Activated T-cell treated with anti-CD3 and anti-CD28 coated beads for 1 hour (primary cell): ENCODE data around the gene BEND7.
"Not testable (repeated sequence)": the region's sequence is repeated elsewhere in the genome, so short reads cannot be mapped to it uniquely, and the experiment has no call there.

Experiments used
- DNase-seq: peaks from one replicate; pipeline ENCODE4 v3.0.0-alpha.2; 2020; ENCODE audit warnings: low read depth

Gene BEND7

DNA sequence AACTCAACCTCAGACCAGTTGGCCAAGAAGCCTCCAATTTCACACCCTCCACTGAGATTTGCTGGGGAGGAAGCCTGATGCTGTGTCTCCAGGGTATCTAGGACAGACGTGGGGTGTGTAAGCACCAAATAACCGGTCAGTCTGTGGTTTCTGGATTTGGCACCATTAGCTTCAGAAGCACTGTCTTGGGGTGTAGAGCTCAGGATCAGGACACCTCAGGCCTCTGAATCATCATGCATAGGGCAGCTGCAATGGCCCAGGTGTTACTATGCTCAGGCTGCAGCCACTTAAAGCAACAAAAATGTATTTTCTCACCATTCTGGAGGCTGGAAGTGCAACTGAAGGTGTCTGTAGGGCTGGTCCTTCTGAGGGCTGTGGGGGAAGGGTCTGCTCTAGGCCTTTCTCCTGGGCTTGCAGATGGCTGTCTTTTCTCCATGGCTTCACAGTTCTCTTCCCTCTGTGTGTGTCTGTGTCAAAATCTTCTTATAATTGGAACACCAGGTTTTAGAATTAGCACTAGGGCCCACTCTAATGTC, 107.4 kb downstream of the BEND7 start:
- no peak for DNase-seq

DNA sequence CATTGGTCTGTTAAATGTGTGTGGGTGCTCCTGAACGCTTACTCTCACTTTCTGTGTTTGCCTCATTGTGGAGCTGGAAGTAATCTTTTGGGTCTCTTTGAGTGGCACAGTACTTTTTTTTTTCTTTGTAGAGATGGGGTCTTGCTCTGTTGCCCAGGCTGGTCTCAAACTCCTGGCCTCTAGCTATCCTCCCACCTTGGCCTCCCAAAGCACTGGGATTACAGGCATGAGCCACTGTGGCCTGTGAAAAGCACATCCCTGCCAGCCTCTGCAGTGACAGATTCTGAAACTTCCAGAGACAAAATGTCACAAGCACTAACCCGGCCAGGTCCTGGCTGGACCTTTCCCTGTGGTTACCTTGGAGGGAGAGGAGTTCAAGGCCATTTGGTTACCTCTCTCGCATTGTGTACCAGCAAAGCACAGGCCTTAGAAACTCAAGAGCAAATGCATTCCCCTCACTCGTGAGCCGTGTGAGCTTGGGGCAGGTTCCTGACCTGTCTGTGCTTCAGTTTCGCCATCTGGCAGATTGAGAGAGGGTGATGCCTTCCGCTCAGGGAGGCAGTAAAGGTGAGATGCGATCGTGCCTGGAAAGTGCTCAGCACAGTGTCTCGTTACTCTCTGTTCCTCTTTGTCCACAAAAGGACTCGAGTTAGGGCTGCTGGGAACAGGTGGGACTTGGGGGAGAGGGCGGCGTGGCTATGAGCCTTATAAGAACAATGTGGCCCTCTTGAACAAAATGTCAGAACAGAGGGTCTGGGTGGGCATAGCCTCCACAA, 108.1 kb downstream of the BEND7 start:
- no peak for DNase-seq

DNA sequence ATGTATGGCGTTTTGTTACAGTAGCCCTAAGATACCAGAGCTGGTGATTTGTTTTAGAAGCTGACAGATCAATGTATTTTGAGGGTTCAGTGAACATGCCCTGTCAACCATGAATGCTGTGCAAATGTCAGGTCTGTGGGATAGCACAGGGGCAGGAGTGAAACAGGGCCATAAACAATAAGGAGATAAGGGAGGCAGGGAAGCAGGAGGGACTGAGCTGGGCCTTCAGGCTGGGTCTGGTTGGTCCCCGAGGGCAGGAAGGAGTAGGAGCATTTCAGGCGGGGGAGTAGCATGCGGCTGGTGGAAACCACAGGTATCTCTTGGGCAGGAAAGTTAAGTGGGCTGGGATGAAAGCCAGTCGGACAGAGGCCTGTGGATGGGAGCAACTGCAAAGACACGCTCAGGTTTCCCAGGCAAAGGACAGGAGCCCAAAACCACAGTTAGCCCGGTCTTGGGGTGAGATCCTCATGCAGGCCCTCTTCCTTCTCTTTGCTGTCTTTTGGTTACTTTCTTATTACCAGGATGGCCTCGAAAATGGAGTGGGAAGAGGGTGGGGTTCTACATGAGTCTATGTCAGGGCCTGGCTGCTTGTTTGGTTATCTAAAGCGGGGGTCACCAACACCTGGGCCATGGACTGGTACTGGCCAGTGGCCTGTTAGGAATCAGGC, 111.2 kb downstream of the BEND7 start:
- DNase-seq = no peak

DNA sequence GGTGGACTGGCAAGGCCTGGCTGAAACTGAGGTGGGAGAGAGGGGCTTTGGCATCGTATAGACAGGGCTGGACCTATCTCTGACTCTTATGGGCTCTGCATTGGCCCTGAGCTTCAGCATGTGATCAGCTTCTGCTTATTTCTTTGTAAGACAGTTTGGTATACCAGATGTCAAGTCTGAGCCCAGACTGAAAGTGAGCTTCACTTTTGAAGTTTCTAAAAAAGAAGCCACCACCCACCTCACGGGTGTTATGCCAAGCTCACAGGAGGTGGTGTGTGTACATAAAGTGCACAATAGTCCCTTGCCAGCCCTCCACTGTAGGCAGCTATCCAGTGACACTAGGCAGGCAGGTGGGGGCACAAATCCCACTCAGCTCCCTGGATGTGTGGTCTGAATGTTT, 112.1 kb downstream of the BEND7 start:
- no peak for DNase-seq

DNA sequence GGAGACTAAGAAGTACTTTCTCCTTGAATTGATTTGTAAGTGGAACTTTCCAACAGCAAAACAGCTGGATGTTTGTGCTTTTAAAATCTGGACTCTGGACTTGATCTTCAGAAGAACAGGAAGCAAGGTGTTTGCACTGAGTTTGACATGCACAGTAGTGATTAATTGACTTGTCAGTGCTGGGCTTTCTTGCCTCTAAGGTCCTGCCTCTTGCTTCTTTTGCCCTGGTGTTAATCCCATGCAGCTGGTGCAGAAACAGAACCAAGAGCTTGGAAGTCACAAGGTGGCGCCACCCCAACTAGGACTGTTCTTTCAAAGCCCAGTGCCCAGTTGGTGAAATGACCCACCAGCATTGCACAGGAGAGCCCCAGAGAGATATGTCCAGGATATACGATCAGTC, 114.0 kb downstream of the BEND7 start:
- no peak for DNase-seq

DNA sequence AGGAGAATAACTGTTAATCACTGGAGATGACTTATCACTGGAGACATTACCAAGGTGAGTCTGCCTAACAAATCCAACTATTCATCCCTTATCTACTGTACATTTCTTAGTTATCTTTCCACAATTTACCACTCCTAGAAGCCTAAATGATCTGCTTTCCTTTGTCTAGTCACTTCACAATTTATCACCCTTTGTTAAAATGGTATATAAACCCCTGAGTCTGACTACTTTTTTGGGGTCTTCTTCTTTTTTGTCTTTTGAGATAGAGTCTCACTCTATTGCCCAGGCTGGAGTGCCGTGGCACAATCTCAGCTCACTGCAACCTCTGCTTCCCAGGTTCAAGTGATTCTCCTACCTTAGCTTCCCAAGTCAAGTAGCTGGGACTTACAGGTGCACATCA, 114.7 kb downstream of the BEND7 start:
- DNase-seq = no peak

DNA sequence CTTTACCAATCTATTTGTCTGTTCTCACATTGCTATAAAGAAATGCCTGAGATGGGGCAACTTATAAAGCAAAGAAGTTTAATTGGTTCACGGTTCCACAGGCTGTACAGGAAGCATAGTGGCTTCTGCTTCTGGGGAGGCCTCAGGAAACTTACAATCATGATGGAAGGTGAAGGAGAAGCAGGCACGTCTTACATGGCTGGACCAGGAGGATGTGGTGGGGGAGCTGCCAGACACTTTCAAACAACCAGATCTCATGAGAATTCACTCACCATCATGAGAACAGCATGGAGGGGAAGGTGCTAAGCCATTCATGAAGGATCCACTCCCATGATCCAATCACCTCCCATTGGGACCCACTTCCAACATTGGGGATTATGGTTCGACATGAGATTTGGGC, 115.9 kb downstream of the BEND7 start:
- DNase-seq = no peak

DNA sequence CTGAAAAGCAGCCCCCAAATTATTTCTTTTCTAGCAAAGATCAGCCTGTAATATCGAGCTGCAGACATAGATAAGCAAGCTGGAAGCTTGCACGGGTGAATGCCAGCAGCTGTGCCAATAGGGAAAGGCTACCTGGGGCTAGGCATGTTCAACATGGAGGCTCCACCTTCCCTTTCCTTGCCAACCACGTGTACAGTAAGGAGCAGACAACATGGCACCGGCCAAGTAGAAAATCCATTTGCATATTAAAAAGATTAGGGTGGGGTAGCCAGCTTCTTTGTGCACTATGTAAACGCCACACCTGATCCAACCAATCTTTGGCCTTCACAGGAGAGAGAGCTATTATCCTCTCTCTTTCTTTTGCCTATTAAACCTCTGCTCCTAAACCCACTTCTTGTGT, 124.0 kb downstream of the BEND7 start:
- no peak for DNase-seq

DNA sequence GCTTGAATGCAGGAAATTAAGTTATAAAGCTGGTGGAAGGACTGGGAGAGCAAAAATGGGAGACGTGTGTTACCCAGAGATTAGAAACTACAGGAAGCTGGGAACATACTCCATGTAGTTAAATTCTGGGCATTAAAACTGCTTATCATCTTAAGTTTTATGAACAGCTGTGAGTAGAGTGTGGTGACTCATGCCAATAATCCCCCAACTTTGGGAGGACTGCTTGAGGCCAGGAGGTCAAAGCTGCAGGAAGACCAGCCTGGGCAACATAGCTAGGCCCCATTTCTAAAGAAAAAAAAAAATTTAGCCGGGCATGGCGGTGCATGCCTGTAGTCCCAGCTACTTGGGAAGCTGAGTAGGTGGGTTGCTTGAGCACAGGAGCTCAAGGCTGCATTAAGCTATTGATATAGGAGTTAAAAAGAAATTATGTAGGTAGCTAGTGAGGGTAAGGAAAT, 124.5 kb downstream of the BEND7 start:
- DNase-seq = no peak

DNA sequence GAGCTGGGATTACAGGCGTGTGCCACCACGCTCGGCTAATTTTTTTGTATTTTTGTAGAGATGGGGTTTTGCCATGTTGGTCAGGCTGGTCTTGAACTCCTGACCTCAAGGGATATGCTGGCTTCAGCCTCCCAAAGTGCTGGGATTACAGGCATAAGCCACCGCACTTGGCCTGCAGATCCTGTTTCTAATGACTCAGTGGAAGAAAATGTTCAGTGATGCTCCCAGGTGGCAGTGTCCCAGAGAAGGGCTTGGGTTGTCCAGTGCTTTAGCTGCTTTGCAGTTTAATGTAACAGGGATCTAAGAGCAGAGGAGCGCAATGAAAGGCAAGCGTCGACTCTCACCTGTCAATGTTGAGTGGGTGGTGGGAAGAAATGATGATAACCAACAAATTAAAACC, 125.4 kb downstream of the BEND7 start:
- not testable (repeated sequence) for DNase-seq

DNA sequence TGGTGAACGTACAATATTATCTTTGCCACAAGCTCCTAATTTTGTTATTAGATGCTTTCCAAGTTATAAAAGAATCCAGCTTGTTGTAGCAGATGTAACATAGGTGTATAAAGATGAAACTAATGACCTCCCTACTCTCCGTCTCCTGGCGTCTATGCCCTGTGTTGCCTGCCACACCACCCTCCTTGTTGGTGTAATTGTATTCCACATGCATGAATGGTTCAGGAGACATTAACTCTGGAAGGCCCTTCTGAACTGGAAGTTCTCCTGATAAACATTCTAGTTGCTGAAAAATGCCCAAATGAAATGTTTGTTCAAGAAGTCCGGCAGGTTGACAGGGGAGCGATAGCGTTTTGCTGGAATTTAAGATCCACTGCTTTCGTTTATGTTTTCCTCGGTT, 126.8 kb downstream of the BEND7 start:
- no peak for DNase-seq

DNA sequence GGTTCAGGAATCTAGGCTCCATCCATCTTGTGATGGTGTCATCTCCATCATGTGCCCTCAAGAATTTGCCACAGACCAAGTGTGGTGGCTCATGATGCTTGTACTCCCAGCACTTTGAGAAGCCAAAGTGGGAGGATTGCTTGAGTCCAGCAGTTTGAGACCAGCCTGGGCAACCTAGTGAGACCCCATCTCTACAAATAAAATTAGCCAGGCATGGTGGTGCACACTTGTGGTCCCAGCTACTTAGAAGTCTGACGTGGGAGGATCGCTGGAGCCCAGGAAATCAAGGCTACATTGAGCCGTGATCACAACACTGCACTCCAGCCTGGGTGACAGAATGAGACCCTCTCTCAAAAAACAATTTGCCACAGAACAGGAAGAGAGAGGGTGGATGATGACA, 127.7 kb downstream of the BEND7 start:
- DNase-seq = no peak

DNA sequence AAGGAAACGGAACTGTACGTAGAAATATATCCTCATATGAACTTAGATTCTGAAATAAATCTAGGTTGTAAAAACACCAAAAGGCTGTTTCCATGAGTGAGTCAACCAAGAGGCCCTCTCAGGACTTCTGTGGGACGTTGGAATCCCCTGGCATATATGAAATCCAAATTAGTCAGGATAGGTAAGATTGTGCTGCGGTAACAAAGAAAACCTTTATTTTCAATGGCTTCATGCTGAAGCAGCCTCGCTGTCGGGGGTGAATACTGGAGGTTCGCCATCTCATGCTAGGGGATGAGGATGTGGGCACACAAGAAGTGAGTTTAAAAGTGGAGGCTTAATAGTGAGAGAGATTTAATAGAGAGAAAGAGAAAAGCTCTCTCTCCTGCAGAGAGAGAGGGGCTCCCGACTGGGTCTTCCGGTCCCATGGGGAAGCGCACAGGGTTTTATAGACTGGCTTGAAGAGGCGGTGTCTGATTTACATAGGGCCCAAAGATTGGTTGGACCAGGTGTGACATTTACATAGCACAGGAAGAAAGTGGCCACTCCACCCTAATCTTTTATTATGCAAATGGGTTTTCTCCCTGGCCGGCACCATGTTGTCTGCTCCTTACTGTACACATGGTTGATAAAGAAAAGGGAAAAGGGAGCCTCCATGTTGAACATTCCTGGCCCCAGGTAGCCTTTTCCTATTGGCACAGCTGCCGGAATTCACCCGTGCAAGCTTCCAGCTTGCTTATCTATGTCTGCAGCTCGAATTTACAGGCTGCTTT, 128.4 kb downstream of the BEND7 start:
- no peak for DNase-seq

DNA sequence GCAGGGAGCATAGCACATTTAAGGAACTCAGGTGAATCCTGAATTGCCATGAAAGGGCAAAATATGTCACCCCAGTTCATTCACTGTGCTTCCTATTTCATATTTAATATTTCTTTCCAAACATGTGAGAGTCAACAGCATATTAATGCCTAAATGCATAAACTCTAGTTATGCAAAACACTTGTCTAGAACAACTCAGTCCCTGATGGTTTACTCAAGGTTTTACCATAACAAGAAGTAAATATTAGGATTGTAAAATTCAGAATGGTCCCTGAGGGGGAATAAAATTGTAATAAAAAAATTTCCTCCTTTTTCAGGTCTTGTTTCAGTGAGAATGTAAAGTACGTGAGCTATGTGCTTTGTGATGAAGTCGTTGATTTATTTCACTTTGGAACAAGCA, 129.1 kb downstream of the BEND7 start:
- DNase-seq = no peak

DNA sequence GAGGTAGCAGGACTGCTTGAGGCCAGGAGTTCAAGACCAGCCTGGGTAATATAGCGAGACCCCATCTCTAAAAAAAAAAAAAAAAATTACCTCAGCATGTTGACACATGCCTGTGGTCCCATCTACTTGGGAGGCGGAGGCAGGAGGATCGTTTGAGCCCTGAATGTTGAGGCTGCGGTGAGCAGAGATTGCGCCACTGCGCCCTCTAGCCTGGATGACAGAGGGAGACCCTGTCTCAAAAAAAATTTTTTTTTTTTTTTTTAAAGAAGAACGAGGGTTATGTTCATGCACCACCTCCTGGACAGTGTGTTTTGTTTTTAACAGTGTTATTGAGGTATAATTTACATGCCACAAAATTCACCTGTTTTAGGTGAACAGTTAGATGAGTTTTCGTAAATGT, 129.6 kb downstream of the BEND7 start:
- no peak for DNase-seq

DNA sequence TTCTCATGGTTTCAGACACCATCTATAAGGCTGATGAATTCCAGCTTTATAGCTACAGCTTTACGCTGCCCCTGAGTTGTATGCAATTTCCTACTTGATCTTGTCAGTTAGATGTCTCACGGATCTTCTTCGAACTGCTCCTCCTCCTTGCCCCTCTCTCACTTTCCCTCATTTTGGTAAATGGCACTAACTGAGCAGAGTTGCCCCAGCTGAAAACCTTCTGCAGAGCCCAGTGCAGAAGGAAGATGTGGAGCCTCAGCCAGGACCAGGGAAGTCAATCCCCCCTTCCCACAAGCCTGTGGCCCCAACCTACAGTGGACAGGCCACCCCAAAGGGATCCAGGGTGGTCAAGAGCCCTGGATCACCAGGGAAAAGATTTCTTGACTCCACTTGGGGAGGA, 131.8 kb downstream of the BEND7 start:
- DNase-seq = no peak

DNA sequence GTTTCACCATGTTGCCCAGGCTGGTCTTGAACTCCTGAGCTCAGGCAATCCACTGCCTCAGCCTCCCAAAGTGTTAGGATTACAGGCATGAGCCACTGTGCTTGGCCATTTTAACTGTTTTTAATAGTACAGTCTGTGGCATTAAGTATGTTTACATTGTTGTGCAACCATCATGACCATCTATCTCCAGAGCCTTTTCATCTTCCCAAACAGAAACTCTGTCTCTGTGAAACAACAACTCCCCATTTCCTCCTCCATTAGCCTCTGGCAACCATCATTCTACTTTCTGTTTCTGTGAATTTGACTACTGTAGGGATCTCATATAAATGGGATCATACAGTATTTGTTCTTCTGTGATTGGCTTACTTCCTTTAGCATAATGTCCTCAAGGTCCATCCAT, 132.4 kb downstream of the BEND7 start:
- no peak for DNase-seq

DNA sequence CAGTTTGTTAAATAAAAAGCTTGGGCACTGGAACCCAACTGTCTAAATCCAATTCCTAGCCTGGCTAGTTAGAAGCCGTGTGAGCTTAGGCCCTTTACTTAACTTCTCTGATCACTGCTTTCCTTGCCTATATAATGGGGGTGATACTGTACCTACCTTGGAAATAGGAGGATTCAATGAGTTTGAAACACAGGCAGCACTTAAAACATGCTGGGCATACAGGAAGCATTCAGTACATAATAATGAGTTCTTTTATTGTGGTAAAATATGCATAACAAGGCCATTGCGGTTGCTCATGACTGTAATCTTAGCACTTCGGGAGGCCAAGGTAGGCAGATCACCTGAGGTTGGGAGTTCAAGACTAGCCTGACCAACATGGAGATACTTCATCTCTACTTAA, 133.3 kb downstream of the BEND7 start:
- no peak for DNase-seq

DNA sequence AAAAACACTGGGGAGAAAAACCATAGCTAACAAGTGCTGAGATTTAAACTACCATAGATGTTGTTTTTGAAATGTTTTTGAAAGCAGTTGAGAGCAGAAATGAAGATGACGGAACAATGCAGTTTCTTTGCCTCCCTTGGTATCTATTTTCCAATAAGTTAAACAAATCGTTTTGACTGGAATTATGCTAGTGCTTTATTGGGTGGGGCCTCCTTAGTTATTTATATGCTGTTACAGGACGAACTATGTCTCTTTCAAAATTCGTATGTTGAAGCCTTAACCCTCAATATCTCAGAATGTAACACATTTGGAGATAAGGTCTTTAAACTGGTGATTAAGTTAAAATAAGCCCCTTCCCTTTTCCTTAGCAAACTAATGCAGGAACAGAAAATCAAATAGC, 135.2 kb downstream of the BEND7 start:
- no peak for DNase-seq

DNA sequence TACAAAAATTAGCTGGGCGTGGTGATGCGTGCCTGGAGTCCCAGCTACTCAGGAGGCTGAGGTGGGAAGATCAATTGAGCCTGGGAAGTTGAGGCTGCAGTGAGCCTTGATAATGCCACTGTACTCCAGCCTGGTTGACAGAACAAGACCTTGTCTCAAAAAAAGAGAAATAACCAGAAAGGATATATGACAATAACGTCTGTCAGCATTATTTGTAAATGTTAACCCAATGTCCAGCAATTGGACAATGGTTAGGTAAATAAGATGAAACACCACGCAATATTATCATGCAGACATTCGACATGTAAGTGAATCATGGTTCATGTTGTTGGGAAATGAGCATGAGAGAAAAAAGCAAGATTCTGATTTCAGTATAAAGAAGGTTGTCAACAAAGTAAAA, 136.1 kb downstream of the BEND7 start:
- no peak for DNase-seq
